SU-DHL-6 (cell line): Measurements from ENCODE around the gene SAV1.
"Not testable (repeated sequence)": the region's sequence is repeated elsewhere in the genome, so short reads cannot be mapped to it uniquely, and the experiment has no call there.

Experiments used
- H2AFZ ChIP-seq: fragments of 200-600 bp; sonication (generic); 2 replicates; pipeline ENCODE4 v1.6.1; 2014; ENCODE audit warnings: low read depth, mild to moderate bottlenecking, moderate library complexity, mixed read lengths, antibody characterized with exemption, low read length; ENCODE audit not compliant: severe bottlenecking
- H3F3A ChIP-seq: fragments of 200-600 bp; shearing (Covaris generic); 2 replicates; pipeline ENCODE4 v1.6.0; 2016; ENCODE audit warnings: antibody characterized with exemption, mild to moderate bottlenecking; ENCODE audit not compliant: insufficient read depth
- H3K27ac ChIP-seq: fragments of 200-600 bp; sonication (generic); 2 replicates; pipeline ENCODE4 v1.5.1; 2016; ENCODE audit warnings: low read depth, mild to moderate bottlenecking, low read length, moderate library complexity, mixed read lengths
- H3K27me3 ChIP-seq: fragments of 200-600 bp; sonication (generic), shearing (Covaris generic); 2 replicates; pipeline ENCODE4 v1.6.0; 2014; ENCODE audit warnings: mild to moderate bottlenecking, low read length
- H3K36me3 ChIP-seq: fragments of 200-600 bp; sonication (generic); 2 replicates; pipeline ENCODE4 v1.6.1; 2014; ENCODE audit warnings: mild to moderate bottlenecking, low read length, mixed read lengths
- H3K4me2 ChIP-seq: fragments of 300-600, 200-600 bp; shearing (Covaris generic), sonication (generic); 2 replicates; pipeline ENCODE4 v1.6.0; 2014; ENCODE audit warnings: low read length, low read depth, mild to moderate bottlenecking; ENCODE audit not compliant: poor library complexity, severe bottlenecking
- H3K4me3 ChIP-seq: fragments of 200-600 bp; sonication (generic); 2 replicates; pipeline ENCODE4 v1.5.1; 2014; ENCODE audit warnings: antibody characterized with exemption, low read length, mild to moderate bottlenecking, mixed read lengths; ENCODE audit not compliant: insufficient read depth, poor library complexity, severe bottlenecking
- H3K79me2 ChIP-seq: fragments of 200-600 bp; sonication (generic); 2 replicates; pipeline ENCODE4 v1.6.1; 2014; ENCODE audit warnings: mild to moderate bottlenecking, low read length, moderate library complexity; ENCODE audit not compliant: insufficient read depth
- H3K9ac ChIP-seq: fragments of 200-600 bp; sonication (generic); 2 replicates; pipeline ENCODE4 v1.7.0; 2014; ENCODE audit warnings: mild to moderate bottlenecking, low read length
- H3K9me2 ChIP-seq: fragments of 200-600 bp; sonication (generic); replicated peaks from 2 replicates; pipeline ENCODE4 v1.6.1; 2014; ENCODE audit warnings: low read length; ENCODE audit not compliant: insufficient read depth
- H3K9me3 ChIP-seq: fragments of 200-600 bp; sonication (generic); 2 replicates; pipeline ENCODE4 v1.6.1; 2014; ENCODE audit warnings: low read length, mixed read lengths; ENCODE audit not compliant: insufficient read depth
- H4K20me1 ChIP-seq: fragments of 200-600 bp; sonication (generic); 2 replicates; pipeline ENCODE4 v1.6.1; 2014; ENCODE audit warnings: low read depth, mild to moderate bottlenecking, antibody characterized with exemption, low read length, moderate library complexity, mixed read lengths
- EZH2phosphoT487 ChIP-seq: fragments of 200-600 bp; sonication (generic), shearing (Covaris generic); conservative IDR thresholded peaks from 2 replicates; pipeline ENCODE4 v1.6.1; 2018; ENCODE audit warnings: mild to moderate bottlenecking, antibody characterized with exemption, low read length, moderate library complexity, mixed read lengths
- TF ChIP-seq, protein P1 (sequence below): fragments of 200-600 bp; sonication (generic); IDR thresholded peaks from one replicate; pipeline ENCODE4 v1.5.1; 2017; ENCODE audit warnings: antibody characterized with exemption, mild to moderate bottlenecking, low read length, moderate library complexity; ENCODE audit not compliant: insufficient read depth, poor library complexity, severe bottlenecking

Gene SAV1

DNA sequence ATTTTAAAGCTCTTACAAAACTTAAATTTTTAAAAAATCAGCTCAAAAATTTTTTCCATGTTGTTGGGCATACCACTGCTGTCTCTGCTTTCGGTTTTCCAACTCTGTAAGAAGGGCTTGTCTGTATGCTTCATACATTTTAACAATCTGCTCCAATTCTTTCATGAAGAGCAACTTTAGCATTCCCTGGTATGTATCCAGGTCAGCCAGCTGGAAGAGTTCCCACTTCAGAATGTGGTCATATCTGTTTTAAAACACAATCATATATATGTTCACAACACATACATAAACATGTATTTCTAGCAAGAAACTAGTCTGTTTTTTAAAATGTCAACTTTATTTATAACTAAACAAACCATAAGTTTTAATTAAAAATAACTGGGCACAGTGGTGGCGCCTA is 33.0 kb downstream of the SAV1 start:
- Histone ChIP-seq H4K20me1 (no peaks in the 10 kb centered on the region), H3K9me3 (no peaks in the 10 kb centered on the region), H3K36me3 (peaks cover 5% of the 10 kb centered on the region; the same call in 1 of the 2 replicates), H3K27me3 (no peaks in the 10 kb centered on the region), H3F3A (no peaks in the 10 kb centered on the region), H3K4me2 (no peak overlapping the region), H3K9ac (no peak overlapping the region), H3K27ac (no peak overlapping the region), H2AFZ (no peak overlapping the region), H3K79me2 (no peaks in the 10 kb centered on the region), H3K9me2 (no peaks in the 10 kb centered on the region), H3K4me3 (no peak overlapping the region)
- TF ChIP-seq EZH2phosphoT487 = no peak
- TF ChIP-seq, protein P1, sequence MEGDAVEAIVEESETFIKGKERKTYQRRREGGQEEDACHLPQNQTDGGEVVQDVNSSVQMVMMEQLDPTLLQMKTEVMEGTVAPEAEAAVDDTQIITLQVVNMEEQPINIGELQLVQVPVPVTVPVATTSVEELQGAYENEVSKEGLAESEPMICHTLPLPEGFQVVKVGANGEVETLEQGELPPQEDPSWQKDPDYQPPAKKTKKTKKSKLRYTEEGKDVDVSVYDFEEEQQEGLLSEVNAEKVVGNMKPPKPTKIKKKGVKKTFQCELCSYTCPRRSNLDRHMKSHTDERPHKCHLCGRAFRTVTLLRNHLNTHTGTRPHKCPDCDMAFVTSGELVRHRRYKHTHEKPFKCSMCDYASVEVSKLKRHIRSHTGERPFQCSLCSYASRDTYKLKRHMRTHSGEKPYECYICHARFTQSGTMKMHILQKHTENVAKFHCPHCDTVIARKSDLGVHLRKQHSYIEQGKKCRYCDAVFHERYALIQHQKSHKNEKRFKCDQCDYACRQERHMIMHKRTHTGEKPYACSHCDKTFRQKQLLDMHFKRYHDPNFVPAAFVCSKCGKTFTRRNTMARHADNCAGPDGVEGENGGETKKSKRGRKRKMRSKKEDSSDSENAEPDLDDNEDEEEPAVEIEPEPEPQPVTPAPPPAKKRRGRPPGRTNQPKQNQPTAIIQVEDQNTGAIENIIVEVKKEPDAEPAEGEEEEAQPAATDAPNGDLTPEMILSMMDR = no peak

DNA sequence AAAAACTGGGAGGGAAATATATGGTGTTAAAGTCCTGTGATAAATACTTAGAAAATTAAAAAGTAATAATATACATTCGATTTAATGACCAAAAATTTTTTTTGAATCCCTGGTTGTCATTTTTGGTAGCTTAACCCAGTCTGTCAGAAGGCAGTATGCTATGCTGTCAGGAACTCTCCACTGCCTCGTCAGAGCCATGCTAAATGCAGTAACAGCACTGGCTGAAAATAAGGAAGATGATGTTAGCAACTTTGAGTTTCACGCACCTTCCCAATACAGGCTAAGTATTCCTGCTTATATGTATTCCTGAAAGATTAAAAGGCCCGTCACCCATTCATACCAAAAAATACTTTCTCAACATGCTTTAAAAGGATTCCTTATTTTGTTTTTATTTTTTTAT is 34.2 kb downstream of the SAV1 start:
- Histone ChIP-seq H3K9me2 (no peaks in the 10 kb centered on the region), H3K27ac (no peak overlapping the region), H3K36me3 (peaks cover 5% of the 10 kb centered on the region; the same call in 1 of the 2 replicates), H3K9ac (no peak overlapping the region), H3K79me2 (no peaks in the 10 kb centered on the region), H3K27me3 (no peaks in the 10 kb centered on the region), H3K4me2 (no peak overlapping the region), H3F3A (no peaks in the 10 kb centered on the region), H3K9me3 (no peaks in the 10 kb centered on the region), H3K4me3 (no peak overlapping the region), H2AFZ (no peak overlapping the region), H4K20me1 (no peaks in the 10 kb centered on the region)
- no peak for TF ChIP-seq EZH2phosphoT487
- TF ChIP-seq, protein P1 = no peak

- Histone ChIP-seq H3K27me3 (no peaks in the 10 kb centered on the region), H3F3A (no peaks in the 10 kb centered on the region), H3K27ac (no peak overlapping the region), H3K4me2 (no peak overlapping the region), H4K20me1 (no peaks in the 10 kb centered on the region), H3K9ac (no peak overlapping the region), H3K36me3 (peaks cover 5% of the 10 kb centered on the region; the same call in 1 of the 2 replicates), H3K79me2 (no peaks in the 10 kb centered on the region), H2AFZ (no peak overlapping the region), H3K9me2 (no peaks in the 10 kb centered on the region), H3K9me3 (no peaks in the 10 kb centered on the region), H3K4me3 (no peak overlapping the region)
- no peak for TF ChIP-seq EZH2phosphoT487
- TF ChIP-seq, protein P1 = no peak
Observed at GRCh38 chr14:50631408-50631821, 36.7 kb downstream of the SAV1 start.

GRCh38 chr14:50624947-50625346 is 43.2 kb downstream of the SAV1 start:
- not testable (repeated sequence) for H2AFZ ChIP-seq, H4K20me1 ChIP-seq, H3K9me2 ChIP-seq, H3F3A ChIP-seq, H3K27ac ChIP-seq, H3K9me3 ChIP-seq, H3K36me3 ChIP-seq, H3K9ac ChIP-seq, H3K27me3 ChIP-seq, H3K4me3 ChIP-seq, H3K79me2 ChIP-seq, H3K4me2 ChIP-seq
